Stimulated activated CD8-positive, alpha-beta memory T cell treated with anti-CD3 and anti-CD28 coated beads, Interleukin-15, amount 100 ng/mL, for 4 hours (primary cell): Measurements from ENCODE around the gene PUM2.
"Not testable (repeated sequence)": the region's sequence is repeated elsewhere in the genome, so short reads cannot be mapped to it uniquely, and the experiment has no call there.

Experiments used
- DNase-seq, 2 donors: peaks; one replicate each; pipeline ENCODE4 v3.0.0-alpha.2; 2020; ENCODE audit warnings: low read depth in 2 of 2

The PUM2 gene

GRCh38 chr2:20294231-20294630 is 56.4 kb downstream of the PUM2 start:
- DNase-seq: no peak

- no peak for DNase-seq
These were observed 57.7 kb downstream of the PUM2 start for GRCh38 chr2:20292984-20293383.

- DNase-seq: no peak
These were observed 58.7 kb downstream of the PUM2 start for GRCh38 chr2:20291846-20292408.

- no peak for DNase-seq
These were observed 59.5 kb downstream of the PUM2 start for GRCh38 chr2:20291106-20291564.

DNA sequence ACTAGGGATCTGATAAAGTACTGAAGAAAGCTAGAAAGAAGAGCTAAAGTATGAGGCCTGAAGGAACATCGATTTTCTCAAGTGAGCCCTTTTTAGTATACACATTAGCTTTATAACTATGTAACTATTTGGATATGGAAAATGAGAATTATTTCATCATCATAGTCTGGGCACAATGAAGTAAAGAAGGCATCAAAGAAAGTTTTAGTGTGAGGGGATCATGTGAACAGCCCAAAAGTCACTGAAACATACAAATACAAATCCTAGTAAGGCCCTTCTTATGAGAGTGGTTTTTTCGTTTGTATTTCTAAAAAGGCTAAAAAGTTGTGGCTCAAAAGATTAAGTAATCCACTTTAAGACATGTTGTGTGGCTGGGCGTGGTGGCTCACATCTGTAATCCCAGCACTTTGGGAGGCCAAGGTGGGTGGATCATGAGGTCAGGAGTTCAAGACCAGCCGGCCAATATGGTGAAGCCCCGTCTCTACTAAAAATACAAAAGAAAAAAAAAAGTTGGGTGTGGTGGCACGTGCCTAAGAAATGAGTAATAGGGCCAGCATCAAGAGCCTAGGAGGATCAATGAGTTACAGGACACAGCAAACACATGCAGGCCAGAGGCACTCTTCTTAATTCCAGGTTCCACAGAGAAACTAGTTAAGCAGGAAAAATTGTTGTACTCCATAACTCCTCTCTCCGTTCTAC is 61.9 kb downstream of the PUM2 start:
- no peak for DNase-seq

DNA sequence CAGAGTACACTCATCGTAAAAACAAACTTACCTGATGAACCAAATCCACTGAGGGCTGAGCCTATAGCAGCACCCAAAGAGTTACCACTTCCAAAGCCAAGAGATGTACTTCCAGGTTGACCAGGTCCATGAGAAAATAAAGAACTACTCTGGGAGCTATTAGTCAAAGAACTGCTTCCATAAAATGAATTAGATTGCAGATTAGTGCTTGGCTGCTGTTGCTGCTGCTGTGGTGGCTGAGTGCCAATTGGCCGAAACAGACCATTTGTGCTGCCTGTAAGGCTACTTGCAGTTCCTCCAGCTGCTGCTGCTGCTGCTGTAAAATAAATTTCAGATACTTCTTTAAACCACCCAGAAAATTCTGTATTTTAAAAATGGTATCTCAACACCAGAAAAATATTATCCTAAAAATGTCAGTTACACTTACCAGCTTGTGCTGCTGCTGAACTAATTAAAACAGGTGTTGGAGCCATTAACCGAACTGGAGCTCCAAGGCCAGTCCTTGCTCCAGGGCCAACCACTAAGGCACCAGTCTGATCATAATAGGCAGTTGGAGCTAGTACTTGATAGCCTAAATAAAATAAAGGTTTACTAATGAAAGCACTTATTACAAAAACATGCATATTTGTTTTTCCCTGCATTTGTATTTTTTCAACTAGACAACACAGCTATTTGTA is 67.6 kb downstream of the PUM2 start:
- DNase-seq: no peak

DNA sequence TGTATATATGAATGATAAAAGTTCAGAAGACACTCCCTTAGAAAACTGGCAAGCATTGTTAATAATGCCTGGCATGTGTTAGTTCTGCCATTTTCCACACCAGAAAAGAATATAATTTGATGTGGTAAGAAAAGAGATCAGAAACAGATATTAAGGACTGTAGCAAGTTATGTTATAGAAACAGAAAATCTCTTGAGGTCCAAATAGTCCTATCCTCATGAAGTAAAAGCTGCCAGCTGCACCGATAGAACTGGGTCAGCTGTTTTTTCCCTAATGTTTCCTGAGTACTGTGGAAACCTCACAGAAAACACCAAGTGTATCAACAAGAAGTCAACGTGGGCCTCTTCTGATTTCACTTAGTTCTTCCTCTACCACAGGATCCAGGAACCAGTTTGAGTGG is 68.8 kb downstream of the PUM2 start:
- no peak for DNase-seq

- no peak for DNase-seq
These were observed 77.6 kb downstream of the PUM2 start for GRCh38 chr2:20273042-20273441.

- DNase-seq: not testable (repeated sequence)
These were observed 82.3 kb downstream of the PUM2 start for GRCh38 chr2:20268317-20268716.

- DNase-seq: no peak
These were observed 83.1 kb downstream of the PUM2 start for GRCh38 chr2:20267529-20267928.

DNA sequence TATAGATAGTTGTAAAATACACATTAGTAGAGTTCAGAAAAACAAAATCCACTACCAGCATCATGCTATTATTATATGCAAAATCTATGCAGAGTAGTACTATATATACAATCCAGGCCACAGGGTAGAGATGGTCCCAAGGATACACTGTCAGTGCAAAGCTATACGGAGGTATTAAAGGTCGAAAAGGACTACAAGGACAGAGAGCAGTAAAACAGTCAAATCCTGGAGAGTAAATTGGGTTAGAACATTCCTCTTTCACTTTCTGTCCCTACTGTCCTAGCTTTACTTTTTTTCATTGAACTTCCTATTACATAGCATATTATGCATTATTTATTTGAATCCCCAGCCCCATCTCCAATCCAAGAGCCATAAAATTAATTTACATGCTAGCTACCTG is 86.0 kb downstream of the PUM2 start:
- no peak for DNase-seq

GRCh38 chr2:20257411-20257810 is 93.2 kb downstream of the PUM2 start:
- no peak for DNase-seq

- DNase-seq: no peak
These were observed 95.9 kb downstream of the PUM2 start for GRCh38 chr2:20254731-20255130.

DNA sequence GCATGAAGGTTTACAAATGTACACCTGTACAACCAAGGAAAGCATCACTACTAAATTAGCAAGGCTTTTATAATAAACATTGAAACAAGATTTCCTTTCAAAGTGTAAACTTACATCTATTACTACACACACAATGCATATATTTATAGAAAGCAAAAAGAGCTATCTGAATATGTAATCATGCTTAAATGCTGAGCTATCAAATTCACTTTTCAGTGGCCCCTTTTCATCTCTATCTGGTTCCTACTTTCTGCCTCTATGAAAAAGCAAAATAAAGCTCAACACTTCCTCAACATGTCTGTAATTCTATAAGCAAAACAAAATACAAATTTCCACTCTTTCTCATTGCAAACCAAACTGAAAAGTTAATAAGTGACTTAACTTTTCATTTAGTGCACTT is 100.2 kb downstream of the PUM2 start:
- no peak for DNase-seq

- DNase-seq: no peak
These were observed 101.5 kb downstream of the PUM2 start for GRCh38 chr2:20249170-20249569.

- DNase-seq: no peak
These were observed 103.6 kb downstream of the PUM2 start for GRCh38 chr2:20247084-20247483.

DNA sequence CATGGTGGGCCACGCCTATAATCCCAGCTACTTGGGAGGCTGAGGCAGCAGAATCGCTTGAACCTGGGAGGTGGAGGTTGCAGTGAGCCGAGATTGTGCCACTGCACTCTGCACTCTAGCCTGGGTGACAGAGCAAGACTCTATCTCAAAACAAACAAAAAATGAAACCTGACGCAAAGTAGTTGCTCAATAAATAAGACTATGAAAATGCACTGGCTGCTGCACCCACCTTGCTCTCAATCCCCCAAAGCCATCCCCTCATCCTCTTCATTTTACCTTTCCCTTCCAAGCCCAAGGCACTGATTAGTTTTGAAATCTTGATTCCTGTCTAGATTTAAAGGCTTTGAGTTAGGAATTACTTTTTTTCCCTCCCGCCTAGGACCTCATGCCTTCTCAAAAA is 107.0 kb downstream of the PUM2 start:
- DNase-seq: not testable (repeated sequence)

GRCh38 chr2:20242727-20243377 is 107.8 kb downstream of the PUM2 start:
- no peak for DNase-seq

DNA sequence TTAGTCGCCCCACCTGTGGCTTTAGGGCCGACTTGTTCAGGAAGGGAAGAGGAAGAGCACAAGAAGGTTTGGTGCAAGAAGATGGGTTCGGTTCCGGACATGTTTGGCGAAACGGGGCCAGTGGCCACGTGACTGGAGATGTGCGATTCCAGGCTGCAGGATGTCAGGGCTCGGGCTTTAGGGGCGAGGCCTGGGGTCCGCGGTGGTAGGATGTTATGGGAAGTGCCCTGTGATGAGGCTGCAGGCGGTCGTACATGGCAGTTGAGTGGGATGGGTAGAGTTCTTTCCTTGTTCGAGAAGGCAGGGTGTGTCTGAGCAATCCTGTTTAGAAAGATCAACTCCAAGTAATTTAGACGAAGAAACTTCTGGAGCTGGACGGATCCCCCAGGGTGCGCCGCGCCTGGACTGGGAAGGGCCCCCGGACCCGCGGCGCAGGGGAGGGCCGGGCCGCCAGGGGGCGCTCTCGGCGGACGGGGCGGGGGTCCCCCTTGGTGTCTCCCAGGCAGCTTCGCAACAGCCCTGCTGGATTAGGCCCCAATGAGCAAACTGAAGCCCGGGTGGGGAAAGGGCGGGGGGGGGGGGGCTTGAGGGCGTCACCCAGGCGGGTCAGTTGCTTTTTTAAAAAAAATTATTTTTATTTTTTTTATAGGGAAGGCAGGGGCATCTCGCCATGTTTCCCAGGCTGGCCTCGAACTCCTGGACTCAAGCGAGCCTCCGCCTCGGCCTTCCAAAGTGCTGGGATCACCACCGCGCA is 108.5 kb downstream of the PUM2 start:
- no peak for DNase-seq

GRCh38 chr2:20240291-20240690 is 110.4 kb downstream of the PUM2 start:
- DNase-seq: not testable (repeated sequence)

- DNase-seq: no peak
These were observed 114.1 kb downstream of the PUM2 start for GRCh38 chr2:20236496-20236895.
